Liver (tissue), 3 donors: ENCODE results near the gene IL10.

Experiments
- CTCF ChIP-seq: fragments of 150-350 bp; IDR thresholded peaks from 2 replicates; pipeline ENCODE4 v1.5.1; 2017; ENCODE audit warnings: improper control_type of control experiment, low read depth, low read length; ENCODE audit not compliant: missing input control
- EGR1 ChIP-seq, 2 donors: IDR thresholded peaks; 2 replicates each; pipeline ENCODE4 v1.6.1; 2016 to 2018; ENCODE audit warnings: antibody characterized with exemption in 2 of 2, low read depth in 2 of 2
- FOXA1 ChIP-seq: IDR thresholded peaks from 2 replicates; pipeline ENCODE4 v1.6.1; 2016; ENCODE audit warnings: antibody characterized with exemption
- JUND ChIP-seq, 2 donors: IDR thresholded peaks; 2 replicates each; pipeline ENCODE4 v1.6.1; 2016; ENCODE audit warnings: antibody characterized with exemption in 2 of 2
- NR2F2 ChIP-seq: IDR thresholded peaks from 2 replicates; pipeline ENCODE4 v1.6.1; 2016; ENCODE audit warnings: antibody characterized with exemption
- REST ChIP-seq: IDR thresholded peaks from 2 replicates; pipeline ENCODE4 v1.6.1; 2016; ENCODE audit warnings: antibody characterized with exemption, mild to moderate bottlenecking
- TAF1 ChIP-seq: conservative IDR thresholded peaks from 2 replicates; pipeline ENCODE4 v1.6.1; 2016; ENCODE audit warnings: antibody characterized with exemption, mild to moderate bottlenecking
- YY1 ChIP-seq: IDR thresholded peaks from 2 replicates; pipeline ENCODE4 v1.6.1; 2016; ENCODE audit warnings: antibody characterized with exemption, mild to moderate bottlenecking
- TF ChIP-seq, protein P1 (sequence below): IDR thresholded peaks from 2 replicates; pipeline ENCODE4 v1.6.1; 2016; ENCODE audit warnings: antibody characterized with exemption
- donor health status: healthy.
- donor health status: healthy.

DNA sequence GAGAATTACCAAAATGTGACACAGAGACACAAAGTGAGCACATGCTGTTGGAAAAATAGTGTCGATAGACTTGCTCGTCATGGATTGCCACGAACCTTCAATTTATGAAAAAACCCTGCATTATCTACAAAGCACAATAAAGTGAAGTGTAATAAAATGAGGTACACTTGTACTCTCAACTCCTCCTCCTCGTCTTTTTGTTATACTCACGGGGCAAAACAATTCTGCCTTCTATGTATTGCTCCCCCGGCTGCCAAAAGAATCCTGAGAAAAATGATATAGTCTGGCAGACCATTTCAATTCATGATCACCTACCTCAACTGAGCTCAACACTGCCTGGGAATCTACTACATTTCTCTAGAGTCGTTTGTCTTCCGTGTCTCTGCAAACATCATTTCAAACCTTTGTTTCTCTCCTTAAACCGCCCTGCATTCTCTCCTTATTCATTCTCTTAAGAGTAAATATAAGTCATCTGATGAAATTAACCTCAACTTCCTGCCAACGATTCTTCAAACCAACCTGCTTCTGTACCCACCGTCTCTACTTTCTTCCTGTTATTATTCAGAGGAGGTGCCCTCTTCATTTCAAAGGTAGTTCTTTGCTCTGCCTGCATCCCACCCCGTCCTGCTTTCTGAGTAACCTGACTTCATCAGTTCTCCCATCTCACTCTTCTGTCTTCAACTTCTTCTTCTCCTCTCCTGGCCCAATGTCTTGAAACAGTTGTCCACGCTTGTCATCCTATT is 14.6 kb downstream of the IL10 start:
- TF ChIP-seq CTCF (no peak), REST (no peak), JUND (IDR thresholded peaks at IDR 0.05) (no peak), NR2F2 (no peak), TAF1 (no peak), FOXA1 (no peak), EGR1 (IDR thresholded peaks at IDR 0.05; ENCODE audit: low read depth in 2 of 2) (no peak), YY1 (no peak)
- TF ChIP-seq, protein P1, sequence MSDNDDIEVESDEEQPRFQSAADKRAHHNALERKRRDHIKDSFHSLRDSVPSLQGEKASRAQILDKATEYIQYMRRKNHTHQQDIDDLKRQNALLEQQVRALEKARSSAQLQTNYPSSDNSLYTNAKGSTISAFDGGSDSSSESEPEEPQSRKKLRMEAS: no peak
